ENCODE measurements around the gene AXL. TPM values are rescaled to one million over a fixed set of nuclear protein-coding genes. Genes with fewer than 3 reads are reported as not detected.

The AXL gene
- total and polyA plus RNA-seq, 2 of the 13 experiments (the other 11 are each of a cell fraction or from before 2014, with no cell fraction given): 0.71 to 5.9 TPM

DNA sequence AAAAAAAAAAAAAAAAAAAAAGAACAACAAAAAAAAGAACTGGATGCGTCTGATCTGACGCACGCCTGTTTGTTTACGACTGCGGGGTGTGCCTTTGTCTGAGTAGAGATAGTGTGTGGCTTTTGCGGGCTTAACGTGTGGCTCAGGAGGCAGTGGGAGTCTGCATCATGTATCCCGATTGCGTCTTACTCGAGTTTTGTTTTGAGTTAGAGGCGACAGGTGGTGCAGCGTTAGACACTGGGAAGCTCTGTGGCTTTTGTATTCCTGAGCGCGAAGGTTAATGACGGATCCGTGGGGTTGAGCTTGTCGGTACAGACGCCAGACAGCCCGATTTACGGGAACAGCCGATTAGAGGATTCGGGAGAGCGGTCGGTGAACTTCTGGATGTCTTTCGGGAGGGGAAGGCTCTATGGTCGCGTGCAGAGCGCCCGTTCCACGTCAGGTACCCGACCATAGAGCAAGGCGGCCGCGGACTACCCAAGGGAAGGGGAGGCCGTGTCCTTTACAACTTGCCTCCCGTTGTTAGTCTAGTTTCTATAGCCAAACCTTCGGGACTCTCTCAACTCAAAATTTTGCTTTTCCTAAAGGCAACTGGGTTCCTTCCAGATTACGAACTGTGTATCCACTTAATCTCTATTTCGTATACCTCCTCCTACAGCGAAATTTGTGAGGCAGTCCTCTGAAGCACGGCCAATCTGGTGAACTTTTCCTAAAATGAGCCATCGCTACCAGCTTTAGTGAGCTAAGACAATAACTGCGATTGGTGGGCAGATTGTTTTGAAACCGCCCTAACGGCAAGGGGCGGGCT, 44.2 kb downstream of the AXL start (continued):
- TF ChIP-seq TBL1XR1 (IDR thresholded peaks at IDR 0.05; ENCODE audit: borderline replicate concordance, low read length, partially characterized antibody): no peak
- no peak for TF ChIP-seq ZNF431 (CRISPR knock-in tag; IDR thresholded peaks at IDR 0.05; ENCODE audit: borderline replicate concordance, low read depth)
- TF ChIP-seq, protein P1, sequence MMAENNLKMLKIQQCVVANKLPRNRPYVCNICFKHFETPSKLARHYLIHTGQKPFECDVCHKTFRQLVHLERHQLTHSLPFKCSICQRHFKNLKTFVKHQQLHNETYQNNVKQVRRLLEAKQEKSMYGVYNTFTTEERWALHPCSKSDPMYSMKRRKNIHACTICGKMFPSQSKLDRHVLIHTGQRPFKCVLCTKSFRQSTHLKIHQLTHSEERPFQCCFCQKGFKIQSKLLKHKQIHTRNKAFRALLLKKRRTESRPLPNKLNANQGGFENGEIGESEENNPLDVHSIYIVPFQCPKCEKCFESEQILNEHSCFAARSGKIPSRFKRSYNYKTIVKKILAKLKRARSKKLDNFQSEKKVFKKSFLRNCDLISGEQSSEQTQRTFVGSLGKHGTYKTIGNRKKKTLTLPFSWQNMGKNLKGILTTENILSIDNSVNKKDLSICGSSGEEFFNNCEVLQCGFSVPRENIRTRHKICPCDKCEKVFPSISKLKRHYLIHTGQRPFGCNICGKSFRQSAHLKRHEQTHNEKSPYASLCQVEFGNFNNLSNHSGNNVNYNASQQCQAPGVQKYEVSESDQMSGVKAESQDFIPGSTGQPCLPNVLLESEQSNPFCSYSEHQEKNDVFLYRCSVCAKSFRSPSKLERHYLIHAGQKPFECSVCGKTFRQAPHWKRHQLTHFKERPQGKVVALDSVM (CRISPR knock-in tag; IDR thresholded peaks at IDR 0.05): no peak
- TF ChIP-seq, protein P2, sequence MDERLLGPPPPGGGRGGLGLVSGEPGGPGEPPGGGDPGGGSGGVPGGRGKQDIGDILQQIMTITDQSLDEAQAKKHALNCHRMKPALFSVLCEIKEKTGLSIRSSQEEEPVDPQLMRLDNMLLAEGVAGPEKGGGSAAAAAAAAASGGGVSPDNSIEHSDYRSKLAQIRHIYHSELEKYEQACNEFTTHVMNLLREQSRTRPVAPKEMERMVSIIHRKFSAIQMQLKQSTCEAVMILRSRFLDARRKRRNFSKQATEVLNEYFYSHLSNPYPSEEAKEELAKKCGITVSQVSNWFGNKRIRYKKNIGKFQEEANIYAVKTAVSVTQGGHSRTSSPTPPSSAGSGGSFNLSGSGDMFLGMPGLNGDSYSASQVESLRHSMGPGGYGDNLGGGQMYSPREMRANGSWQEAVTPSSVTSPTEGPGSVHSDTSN (CRISPR knock-in tag; IDR thresholded peaks at IDR 0.05): no peak
- peak; percentile 34; the same call in 1 of the 2 replicates for TF ChIP-seq ZKSCAN8 (CRISPR knock-in tag; IDR thresholded peaks at IDR 0.05; ENCODE audit: borderline replicate concordance)
- no peak for TF ChIP-seq SSRP1 (CRISPR knock-in tag; IDR thresholded peaks at IDR 0.05)
- no peak for TF ChIP-seq SIX4 (CRISPR knock-in tag; IDR thresholded peaks at IDR 0.05)
- TF ChIP-seq, protein P3, sequence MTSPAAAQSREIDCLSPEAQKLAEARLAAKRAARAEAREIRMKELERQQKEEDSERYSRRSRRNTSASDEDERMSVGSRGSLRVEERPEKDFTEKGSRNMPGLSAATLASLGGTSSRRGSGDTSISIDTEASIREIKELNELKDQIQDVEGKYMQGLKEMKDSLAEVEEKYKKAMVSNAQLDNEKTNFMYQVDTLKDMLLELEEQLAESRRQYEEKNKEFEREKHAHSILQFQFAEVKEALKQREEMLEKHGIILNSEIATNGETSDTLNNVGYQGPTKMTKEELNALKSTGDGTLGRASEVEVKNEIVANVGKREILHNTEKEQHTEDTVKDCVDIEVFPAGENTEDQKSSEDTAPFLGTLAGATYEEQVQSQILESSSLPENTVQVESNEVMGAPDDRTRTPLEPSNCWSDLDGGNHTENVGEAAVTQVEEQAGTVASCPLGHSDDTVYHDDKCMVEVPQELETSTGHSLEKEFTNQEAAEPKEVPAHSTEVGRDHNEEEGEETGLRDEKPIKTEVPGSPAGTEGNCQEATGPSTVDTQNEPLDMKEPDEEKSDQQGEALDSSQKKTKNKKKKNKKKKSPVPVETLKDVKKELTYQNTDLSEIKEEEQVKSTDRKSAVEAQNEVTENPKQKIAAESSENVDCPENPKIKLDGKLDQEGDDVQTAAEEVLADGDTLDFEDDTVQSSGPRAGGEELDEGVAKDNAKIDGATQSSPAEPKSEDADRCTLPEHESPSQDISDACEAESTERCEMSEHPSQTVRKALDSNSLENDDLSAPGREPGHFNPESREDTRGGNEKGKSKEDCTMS (CRISPR knock-in tag; conservative IDR thresholded peaks at IDR 0.05): no peak
- TF ChIP-seq, protein P4, sequence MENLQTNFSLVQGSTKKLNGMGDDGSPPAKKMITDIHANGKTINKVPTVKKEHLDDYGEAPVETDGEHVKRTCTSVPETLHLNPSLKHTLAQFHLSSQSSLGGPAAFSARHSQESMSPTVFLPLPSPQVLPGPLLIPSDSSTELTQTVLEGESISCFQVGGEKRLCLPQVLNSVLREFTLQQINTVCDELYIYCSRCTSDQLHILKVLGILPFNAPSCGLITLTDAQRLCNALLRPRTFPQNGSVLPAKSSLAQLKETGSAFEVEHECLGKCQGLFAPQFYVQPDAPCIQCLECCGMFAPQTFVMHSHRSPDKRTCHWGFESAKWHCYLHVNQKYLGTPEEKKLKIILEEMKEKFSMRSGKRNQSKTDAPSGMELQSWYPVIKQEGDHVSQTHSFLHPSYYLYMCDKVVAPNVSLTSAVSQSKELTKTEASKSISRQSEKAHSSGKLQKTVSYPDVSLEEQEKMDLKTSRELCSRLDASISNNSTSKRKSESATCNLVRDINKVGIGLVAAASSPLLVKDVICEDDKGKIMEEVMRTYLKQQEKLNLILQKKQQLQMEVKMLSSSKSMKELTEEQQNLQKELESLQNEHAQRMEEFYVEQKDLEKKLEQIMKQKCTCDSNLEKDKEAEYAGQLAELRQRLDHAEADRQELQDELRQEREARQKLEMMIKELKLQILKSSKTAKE (CRISPR knock-in tag; IDR thresholded peaks at IDR 0.05; ENCODE audit: borderline replicate concordance): no peak
- TF ChIP-seq ZNF737 (CRISPR knock-in tag; IDR thresholded peaks at IDR 0.05; ENCODE audit: borderline replicate concordance): 0 out of 2 replicates have a peak, but pooled peaks have one; percentile 44
- no peak for TF ChIP-seq ZNF766 (CRISPR knock-in tag; IDR thresholded peaks at IDR 0.05; ENCODE audit: borderline replicate concordance)
- TF ChIP-seq, protein P5, sequence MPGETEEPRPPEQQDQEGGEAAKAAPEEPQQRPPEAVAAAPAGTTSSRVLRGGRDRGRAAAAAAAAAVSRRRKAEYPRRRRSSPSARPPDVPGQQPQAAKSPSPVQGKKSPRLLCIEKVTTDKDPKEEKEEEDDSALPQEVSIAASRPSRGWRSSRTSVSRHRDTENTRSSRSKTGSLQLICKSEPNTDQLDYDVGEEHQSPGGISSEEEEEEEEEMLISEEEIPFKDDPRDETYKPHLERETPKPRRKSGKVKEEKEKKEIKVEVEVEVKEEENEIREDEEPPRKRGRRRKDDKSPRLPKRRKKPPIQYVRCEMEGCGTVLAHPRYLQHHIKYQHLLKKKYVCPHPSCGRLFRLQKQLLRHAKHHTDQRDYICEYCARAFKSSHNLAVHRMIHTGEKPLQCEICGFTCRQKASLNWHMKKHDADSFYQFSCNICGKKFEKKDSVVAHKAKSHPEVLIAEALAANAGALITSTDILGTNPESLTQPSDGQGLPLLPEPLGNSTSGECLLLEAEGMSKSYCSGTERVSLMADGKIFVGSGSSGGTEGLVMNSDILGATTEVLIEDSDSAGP (CRISPR knock-in tag; IDR thresholded peaks at IDR 0.05; ENCODE audit: borderline replicate concordance): no peak
- TF ChIP-seq RXRA (CRISPR knock-in tag; IDR thresholded peaks at IDR 0.05): no peak
- no peak for TF ChIP-seq NFYB (CRISPR knock-in tag; IDR thresholded peaks at IDR 0.05)
- TF ChIP-seq ATAD3A (CRISPR knock-in tag; IDR thresholded peaks at IDR 0.05): no peak
- no peak for TF ChIP-seq HDAC2 (CRISPR knock-in tag; IDR thresholded peaks at IDR 0.05)
- TF ChIP-seq FOSL1 (CRISPR knock-in tag; IDR thresholded peaks at IDR 0.05; ENCODE audit: borderline replicate concordance): no peak
- peak; percentile 53 for TF ChIP-seq ZNF430 (CRISPR knock-in tag; IDR thresholded peaks at IDR 0.05)

Measured in HepG2 (cell line).